ENCODE measurements around the gene ANO7. TPM values are rescaled to one million over a fixed set of nuclear protein-coding genes. Genes with fewer than 3 reads are reported as not detected.

The ANO7 gene
- total RNA-seq, 2 experiments from 2014 or later = 0.53 to 0.91 TPM

DNA sequence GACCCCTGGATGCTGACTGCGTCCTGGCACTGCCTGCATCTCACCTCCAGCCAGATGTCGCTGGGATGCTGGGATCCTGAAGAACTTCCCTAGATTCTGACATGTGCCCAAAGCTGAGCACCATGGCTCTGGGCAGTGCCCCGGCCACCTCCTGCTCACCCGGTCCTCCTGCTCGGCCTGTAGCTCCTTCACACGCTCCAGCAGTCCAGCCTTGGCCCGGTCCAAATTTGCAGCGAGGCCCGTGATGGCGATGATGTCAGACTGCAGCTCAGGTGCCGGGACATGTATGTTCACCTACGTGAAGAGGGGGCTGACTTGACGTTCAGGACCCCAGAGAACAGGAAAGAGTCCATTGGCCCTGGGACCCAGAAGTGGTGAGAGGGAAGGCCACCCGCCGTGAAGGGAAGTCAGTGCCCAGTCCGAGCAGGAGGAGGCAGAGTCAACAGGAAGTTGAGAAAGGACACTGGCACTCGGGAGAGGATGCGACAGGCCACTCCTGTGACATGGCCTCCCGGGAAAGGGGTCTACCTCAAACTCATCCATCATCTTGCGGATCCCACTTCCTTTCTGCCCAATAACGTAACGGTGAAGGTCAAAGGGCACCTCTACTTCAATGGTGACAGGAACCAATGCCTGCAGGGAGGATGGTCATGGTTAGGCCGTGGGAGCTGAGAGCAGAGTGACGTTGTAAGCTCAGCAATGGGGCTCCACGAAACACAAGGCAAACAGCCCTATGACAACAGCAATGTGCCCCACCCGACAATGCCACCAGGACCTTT, 46.7 kb downstream of the ANO7 start:
- Mint-ChIP-seq H3K4me1 (no peaks in the 10 kb centered on the region), H3K4me3 (no peak overlapping the region), H3K27ac (no peak overlapping the region), H3K27me3 (no peaks in the 10 kb centered on the region), H3K9me3 (no peaks in the 10 kb centered on the region), H3K36me3 (ENCODE audit: low read depth) (peaks cover 79% of the 10 kb centered on the region)
- POLR2A ChIA-PET = no interaction called here
- no peak for DNase-seq
- CTCF ChIA-PET = no interaction called here

DNA sequence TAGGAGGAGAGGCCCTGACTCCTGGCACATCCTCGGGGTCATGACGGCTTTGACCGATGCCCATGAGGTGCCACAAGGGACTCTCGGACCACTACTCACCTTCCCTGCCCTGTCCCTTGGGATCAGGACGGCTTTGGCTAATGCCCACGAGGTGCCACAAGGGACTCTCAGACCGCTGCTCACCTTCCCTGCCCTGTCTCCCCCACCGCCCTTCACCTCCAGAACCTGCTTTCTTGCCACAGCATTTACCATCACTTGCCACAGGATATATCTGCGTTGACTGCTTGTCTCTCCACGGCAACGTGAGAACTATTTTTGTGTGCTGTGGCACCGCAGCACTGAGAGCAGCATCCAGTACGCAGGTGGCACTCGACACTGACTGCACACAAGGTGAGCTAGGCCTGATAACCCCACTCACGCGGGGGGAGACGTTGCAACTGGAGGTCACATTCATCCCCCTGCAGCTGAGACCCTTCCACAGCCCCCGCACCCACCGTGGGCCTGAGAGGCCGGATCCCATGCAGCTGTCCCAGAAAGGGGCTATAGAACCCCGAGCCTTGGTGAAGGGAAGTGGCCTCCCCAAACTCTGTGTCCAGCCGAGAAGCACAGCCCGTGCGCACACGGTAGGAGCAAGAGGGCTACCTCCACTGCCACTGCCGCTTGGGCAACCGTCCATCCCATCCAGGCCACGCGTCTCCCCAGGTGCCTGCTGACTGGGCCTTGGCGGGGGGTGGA, 47.5 kb downstream of the ANO7 start:
- no peaks in the 10 kb centered on the region for H3K27me3 Mint-ChIP-seq
- H3K4me1 Mint-ChIP-seq = no peaks in the 10 kb centered on the region
- no peak for DNase-seq
- no peaks in the 10 kb centered on the region for H3K9me3 Mint-ChIP-seq
- peaks cover 84% of the 10 kb centered on the region for H3K36me3 Mint-ChIP-seq (ENCODE audit: low read depth)
- ChIA-PET CTCF (no interaction called here), POLR2A (interaction anchor here (0.6 kb wide), 1 partner anchor 147 kb away, joined by 3 read pairs; no protein-coding TSS in a partner anchor)
- no peak overlapping the region for H3K4me3 Mint-ChIP-seq
- H3K27ac Mint-ChIP-seq = no peak overlapping the region

DNA sequence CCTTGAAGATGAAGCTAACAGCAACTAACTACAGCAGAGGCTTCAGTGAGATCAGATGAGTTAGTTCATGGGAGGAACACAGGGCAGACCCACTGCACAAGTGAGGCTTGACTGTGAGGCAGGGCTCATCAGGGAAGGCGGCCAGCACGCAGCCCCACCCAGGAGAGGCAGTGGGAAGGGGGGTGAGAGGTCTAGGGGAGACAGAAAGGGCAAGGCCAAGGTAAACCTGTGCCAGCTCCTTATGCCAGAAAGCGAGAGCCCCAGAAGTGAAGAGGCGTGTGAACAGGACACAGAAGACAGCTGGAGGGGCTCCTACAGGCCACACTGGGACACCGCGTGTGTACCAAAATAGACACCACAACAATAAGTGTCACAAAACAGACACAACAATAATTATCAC, 48.6 kb downstream of the ANO7 start:
- POLR2A ChIA-PET = no interaction called here
- H3K36me3 Mint-ChIP-seq (ENCODE audit: low read depth) = peaks cover 83% of the 10 kb centered on the region
- H3K9me3 Mint-ChIP-seq = no peaks in the 10 kb centered on the region
- H3K27me3 Mint-ChIP-seq = no peaks in the 10 kb centered on the region
- H3K27ac Mint-ChIP-seq = no peak overlapping the region
- DNase-seq = no peak
- H3K4me1 Mint-ChIP-seq = no peaks in the 10 kb centered on the region
- H3K4me3 Mint-ChIP-seq = no peak overlapping the region
- CTCF ChIA-PET = no interaction called here

DNA sequence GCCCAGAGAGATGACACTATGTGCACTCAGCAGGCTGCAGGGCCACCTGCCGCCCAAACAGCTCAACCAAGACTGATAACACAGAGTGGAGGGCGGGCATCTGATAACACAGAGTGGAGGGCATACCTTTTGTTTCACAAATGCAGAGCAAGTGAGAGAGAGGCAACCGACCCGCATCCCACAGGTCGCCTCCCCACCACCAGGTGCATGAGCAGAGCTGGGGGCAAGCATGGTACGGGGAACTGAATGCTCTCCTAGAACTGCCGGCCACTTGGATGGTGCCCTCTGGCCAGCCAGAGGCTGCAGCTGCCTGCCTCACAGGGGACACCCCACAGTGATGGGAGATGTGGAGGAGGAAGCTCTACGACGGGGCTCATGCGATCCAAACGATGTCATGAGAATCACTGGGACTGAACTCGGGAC, 49.5 kb downstream of the ANO7 start:
- no peaks in the 10 kb centered on the region for H3K4me1 Mint-ChIP-seq
- peaks cover 88% of the 10 kb centered on the region for H3K36me3 Mint-ChIP-seq (ENCODE audit: low read depth)
- no peak overlapping the region for H3K4me3 Mint-ChIP-seq
- no peaks in the 10 kb centered on the region for H3K27me3 Mint-ChIP-seq
- no peaks in the 10 kb centered on the region for H3K9me3 Mint-ChIP-seq
- CTCF ChIA-PET = no interaction called here
- POLR2A ChIA-PET = interaction anchor here (0.7 kb wide), 1 partner anchor 10 kb away, joined by 3 read pairs; no protein-coding TSS in a partner anchor
- no peak overlapping the region for H3K27ac Mint-ChIP-seq
- DNase-seq = no peak

DNA sequence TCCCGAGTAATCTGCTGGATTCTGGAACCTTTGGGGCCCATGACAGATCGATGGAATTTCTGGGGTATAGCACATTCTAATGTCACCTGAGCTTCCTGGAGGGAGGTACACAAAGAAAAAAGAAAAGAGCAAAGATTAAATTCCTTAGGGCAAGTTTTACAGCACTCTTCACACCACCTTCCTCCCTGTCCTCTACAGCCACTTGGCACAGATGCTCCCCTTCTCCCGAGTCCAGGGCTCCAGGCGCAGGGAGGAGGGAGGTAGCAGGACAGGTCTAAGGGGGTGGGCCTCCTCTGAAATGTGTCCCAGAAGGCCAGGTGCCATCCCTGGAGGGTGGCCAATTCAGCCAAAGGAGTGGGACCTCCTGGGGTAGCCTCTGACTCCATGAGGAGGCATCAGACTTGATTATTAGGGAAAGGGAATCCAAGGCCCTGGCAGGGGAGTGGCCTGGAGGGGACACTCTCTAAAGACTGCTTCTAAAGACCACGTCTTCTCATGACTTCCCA, 50.3 kb downstream of the ANO7 start:
- no peaks in the 10 kb centered on the region for H3K27me3 Mint-ChIP-seq
- no peak overlapping the region for H3K4me3 Mint-ChIP-seq
- no peaks in the 10 kb centered on the region for H3K9me3 Mint-ChIP-seq
- peaks cover 85% of the 10 kb centered on the region for H3K36me3 Mint-ChIP-seq (ENCODE audit: low read depth)
- no peak for DNase-seq
- CTCF ChIA-PET = no interaction called here
- no peaks in the 10 kb centered on the region for H3K4me1 Mint-ChIP-seq
- POLR2A ChIA-PET = interaction anchor here (0.7 kb wide), 1 partner anchor 9 kb away, joined by 3 read pairs; no protein-coding TSS in a partner anchor
- no peak overlapping the region for H3K27ac Mint-ChIP-seq

DNA sequence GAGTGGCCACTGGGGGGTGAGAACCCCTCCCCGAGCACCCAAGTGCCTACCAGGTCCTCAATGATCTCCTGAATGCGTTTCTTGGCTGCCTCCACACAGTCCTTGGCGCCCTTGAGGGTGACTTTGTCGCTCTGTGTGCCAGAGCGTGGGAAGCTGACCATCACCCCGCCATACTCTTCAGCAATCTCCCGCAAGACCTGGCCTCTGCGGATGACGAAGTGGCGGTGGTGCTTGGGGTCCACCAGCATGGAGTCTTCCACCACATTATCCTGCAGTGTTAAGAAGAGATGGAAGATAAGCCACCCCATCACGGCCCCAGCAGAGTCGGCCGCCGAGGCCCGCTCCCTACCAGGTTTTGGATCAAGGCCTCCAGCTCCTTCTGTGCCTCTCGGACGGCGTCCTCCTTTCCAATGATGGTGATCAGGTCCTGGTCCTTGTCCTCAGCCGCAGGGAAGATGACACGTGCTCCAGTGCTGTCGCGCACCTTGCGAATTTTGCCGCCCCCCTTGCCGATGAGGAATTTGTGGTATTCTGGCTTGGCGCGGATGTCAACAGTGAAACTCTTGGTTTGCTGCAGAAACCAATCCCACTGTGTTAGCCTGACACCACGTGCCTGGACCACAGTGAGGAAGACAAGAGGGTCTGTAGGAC, 51.2 kb downstream of the ANO7 start:
- Mint-ChIP-seq H3K4me3 (no peak overlapping the region), H3K27me3 (no peaks in the 10 kb centered on the region), H3K9me3 (no peaks in the 10 kb centered on the region), H3K27ac (no peak overlapping the region), H3K36me3 (ENCODE audit: low read depth) (peaks cover 88% of the 10 kb centered on the region), H3K4me1 (no peaks in the 10 kb centered on the region)
- ChIA-PET POLR2A (no interaction called here), CTCF (no interaction called here)
- no peak for DNase-seq

DNA sequence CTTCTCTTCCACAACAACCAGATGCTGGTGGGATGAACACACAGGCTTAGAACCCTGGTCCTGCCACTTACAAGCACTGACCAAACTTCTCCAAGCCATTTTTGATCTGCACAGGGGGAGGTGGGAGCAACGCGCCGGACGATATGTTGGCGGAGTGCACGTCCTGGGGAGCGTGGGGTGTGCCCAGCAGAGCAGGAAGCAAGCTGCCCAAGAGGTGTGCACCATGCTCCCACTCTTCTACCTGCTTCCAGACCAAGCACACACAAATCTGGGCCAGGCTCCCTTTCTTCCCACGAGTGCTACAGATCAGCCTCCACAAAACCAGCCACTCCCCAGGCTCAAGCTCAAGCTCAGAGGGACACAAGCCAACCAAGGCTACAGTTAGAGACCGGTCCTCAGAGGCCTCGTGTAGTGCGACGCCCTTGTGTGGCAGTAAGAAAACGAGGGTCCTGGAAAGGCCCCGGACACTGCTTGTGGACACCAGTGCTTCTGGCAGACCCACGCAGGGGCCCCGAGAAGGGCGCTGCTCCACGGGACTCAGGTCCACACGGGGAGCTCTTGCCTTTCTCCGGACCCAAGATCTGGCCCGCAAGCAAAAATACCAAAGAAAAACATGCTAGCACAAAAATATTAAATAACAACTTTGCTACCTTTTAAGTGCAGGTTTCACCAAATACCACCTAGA, 52.0 kb downstream of the ANO7 start:
- H3K9me3 Mint-ChIP-seq = no peaks in the 10 kb centered on the region
- DNase-seq = no peak

DNA sequence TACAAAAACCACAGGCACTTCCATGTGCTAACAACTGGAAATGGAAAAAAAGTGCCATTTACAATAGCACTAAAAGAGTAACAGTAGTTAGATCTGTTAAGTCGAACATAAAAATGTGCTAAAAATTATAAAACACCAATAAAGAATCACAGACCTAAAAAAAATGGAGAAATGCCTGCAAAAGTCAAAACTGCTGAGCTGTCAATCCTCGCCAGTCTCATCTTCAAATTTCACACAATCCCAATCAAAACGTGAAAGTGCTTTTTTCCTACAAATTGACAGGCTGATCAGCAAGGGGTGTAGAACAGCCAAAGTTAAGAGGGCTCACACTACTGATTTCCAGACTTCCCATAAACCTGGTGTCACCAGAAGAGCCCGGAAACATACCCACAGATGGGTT, 53.2 kb downstream of the ANO7 start:
- H3K9me3 Mint-ChIP-seq = no peaks in the 10 kb centered on the region
- no peak overlapping the region for H3K4me3 Mint-ChIP-seq
- no peak overlapping the region for H3K27ac Mint-ChIP-seq
- CTCF ChIA-PET = interaction anchor here (0.6 kb wide), 1 partner anchor 9 kb away, joined by 3 read pairs; no protein-coding TSS in a partner anchor
- peaks cover 82% of the 10 kb centered on the region for H3K36me3 Mint-ChIP-seq (ENCODE audit: low read depth)
- no peaks in the 10 kb centered on the region for H3K27me3 Mint-ChIP-seq
- POLR2A ChIA-PET = no interaction called here
- DNase-seq = no peak
- H3K4me1 Mint-ChIP-seq = no peaks in the 10 kb centered on the region

More for the DNA sequence above, 52.0 kb downstream of the ANO7 start:
- Mint-ChIP-seq H3K36me3 (ENCODE audit: low read depth) (peaks cover 80% of the 10 kb centered on the region), H3K4me3 (no peak overlapping the region), H3K27me3 (no peaks in the 10 kb centered on the region), H3K4me1 (no peaks in the 10 kb centered on the region), H3K27ac (no peak overlapping the region)
- POLR2A ChIA-PET = no interaction called here
- CTCF ChIA-PET = no interaction called here

DNA sequence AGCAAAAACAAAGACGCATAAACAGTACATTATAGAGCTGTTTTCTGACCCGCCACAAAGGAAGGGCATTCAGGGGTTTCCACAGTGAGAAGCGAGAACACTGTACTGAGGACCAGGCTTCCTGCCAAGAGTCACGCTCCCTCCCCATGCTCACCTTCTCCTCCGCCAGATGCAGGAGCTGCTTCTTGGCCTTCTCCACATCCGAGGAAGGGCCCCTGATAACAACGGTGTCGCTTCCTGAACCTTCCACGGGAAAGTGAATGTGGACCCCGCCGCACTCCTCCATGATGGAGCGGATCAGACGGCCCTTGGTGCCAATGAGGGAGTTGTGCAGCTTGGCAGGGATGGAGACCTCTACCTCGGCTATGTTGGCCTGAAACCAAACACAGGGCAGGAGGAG, 53.8 kb downstream of the ANO7 start:
- no peak overlapping the region for H3K27ac Mint-ChIP-seq
- peaks cover 82% of the 10 kb centered on the region for H3K36me3 Mint-ChIP-seq (ENCODE audit: low read depth)
- no peaks in the 10 kb centered on the region for H3K4me1 Mint-ChIP-seq
- POLR2A ChIA-PET = no interaction called here
- DNase-seq = no peak
- no peaks in the 10 kb centered on the region for H3K27me3 Mint-ChIP-seq
- H3K4me3 Mint-ChIP-seq = no peak overlapping the region
- CTCF ChIA-PET = no interaction called here
- H3K9me3 Mint-ChIP-seq = no peaks in the 10 kb centered on the region

DNA sequence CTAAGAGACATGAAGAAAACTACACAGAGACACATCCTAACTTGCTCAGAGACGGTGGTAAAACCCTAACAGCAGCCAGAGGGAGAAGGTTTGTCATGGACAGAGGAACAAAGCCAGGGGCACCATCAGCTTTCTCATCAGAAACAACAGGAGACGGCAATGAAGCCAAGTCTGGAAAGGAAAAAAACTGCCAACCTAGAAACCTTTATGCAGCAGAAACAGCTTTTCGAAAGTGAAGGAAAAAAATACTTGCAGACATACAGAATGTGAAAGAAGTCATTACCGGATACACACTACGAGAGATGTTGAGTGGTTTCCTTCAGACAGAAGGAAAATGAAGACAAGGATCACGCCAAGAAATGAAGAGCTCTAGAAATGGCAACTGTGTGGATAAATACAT, 55.9 kb downstream of the ANO7 start:
- peaks cover 84% of the 10 kb centered on the region for H3K36me3 Mint-ChIP-seq (ENCODE audit: low read depth)

DNA sequence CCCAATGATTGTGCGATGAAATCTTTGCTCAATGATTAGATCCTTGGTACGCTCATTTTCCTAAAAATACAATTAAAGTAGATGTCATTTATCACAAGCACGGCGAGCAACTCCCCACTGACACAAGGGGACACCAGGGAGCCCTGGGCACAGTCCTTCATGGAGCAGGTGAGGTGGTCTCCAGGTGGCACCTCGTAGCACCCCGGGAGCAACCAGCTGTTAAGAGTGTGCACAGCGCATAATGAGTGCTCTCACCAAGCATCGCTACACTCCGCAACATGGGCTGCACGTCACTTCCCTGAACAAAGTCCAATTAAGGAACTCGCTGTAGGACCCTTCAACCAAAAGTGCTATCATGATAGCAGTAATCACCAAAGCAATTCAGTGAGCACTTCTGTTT, 59.8 kb downstream of the ANO7 start:
- Mint-ChIP-seq H3K4me1 (no peaks in the 10 kb centered on the region), H3K27ac (no peak overlapping the region), H3K9me3 (no peaks in the 10 kb centered on the region), H3K36me3 (ENCODE audit: low read depth) (peaks cover 81% of the 10 kb centered on the region), H3K4me3 (no peak overlapping the region), H3K27me3 (no peaks in the 10 kb centered on the region)
- ChIA-PET POLR2A (interaction anchor here (0.8 kb wide), 1 partner anchor 10 kb away, joined by 3 read pairs; no protein-coding TSS in a partner anchor), CTCF (no interaction called here)
- DNase-seq = no peak

More for the DNA sequence above, 55.9 kb downstream of the ANO7 start:
- Mint-ChIP-seq H3K27me3 (no peaks in the 10 kb centered on the region), H3K9me3 (no peaks in the 10 kb centered on the region), H3K4me1 (no peaks in the 10 kb centered on the region), H3K27ac (no peak overlapping the region), H3K4me3 (no peak overlapping the region)
- no peak for DNase-seq
- ChIA-PET CTCF (no interaction called here), POLR2A (no interaction called here)

DNA sequence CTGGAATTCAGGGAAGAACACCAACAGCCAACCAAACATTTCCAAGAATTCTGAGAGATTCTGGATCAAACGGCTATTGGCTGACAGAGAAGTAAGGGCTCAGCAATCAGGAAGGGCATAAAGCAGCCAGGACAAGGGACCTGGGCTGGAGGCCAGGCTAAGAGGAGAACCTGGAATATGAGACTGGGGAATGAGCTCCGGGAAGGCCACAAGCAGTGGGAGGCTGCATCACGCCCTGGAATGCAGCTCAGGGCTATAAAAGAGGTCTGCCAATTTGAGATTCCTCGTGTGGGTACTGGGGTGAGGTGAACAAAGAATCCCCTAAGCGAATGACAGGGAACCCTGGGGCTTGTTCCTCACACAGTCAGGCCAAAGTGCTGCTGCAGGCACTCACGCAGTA, 60.4 kb downstream of the ANO7 start:
- CTCF ChIA-PET = no interaction called here
- H3K27me3 Mint-ChIP-seq = no peaks in the 10 kb centered on the region
- POLR2A ChIA-PET = no interaction called here
- H3K4me3 Mint-ChIP-seq = no peak overlapping the region
- H3K36me3 Mint-ChIP-seq (ENCODE audit: low read depth) = peaks cover 81% of the 10 kb centered on the region
- H3K9me3 Mint-ChIP-seq = no peaks in the 10 kb centered on the region
- no peak overlapping the region for H3K27ac Mint-ChIP-seq
- no peak for DNase-seq
- H3K4me1 Mint-ChIP-seq = no peaks in the 10 kb centered on the region

DNA sequence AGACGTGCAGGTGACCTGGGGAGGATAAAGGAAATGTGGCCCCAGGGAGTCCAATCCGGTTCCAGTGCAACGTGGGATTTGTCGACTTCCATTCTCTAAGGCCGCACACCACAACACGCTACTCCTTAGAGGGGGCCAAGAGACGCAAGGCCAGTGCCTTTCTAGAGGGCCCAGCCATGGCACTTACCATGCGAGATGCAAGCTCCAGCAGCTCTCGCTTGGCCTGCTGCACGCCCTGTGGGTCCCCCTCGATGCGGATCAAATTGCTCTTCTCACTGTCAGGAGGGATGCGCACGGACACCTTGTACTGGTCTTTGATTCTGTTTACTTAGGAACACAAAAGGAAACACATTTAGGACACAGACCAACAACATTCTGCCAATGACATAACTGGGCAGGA, 61.2 kb downstream of the ANO7 start:
- ChIA-PET CTCF (no interaction called here), POLR2A (no interaction called here)
- H3K36me3 Mint-ChIP-seq (ENCODE audit: low read depth) = peaks cover 77% of the 10 kb centered on the region
- H3K27me3 Mint-ChIP-seq = no peaks in the 10 kb centered on the region
- H3K4me3 Mint-ChIP-seq = no peak overlapping the region
- H3K4me1 Mint-ChIP-seq = no peaks in the 10 kb centered on the region
- H3K9me3 Mint-ChIP-seq = no peaks in the 10 kb centered on the region
- H3K27ac Mint-ChIP-seq = no peak overlapping the region
- DNase-seq = no peak

Data from activated CD4-positive, alpha-beta memory T cell treated with anti-CD3 and anti-CD28 coated beads, Interleukin-2, amount 10 ng/mL, durations not matched to agents 7 days and 5 days (primary cell).